Measurements from ENCODE around the gene CD300H.

The CD300H gene

DNA sequence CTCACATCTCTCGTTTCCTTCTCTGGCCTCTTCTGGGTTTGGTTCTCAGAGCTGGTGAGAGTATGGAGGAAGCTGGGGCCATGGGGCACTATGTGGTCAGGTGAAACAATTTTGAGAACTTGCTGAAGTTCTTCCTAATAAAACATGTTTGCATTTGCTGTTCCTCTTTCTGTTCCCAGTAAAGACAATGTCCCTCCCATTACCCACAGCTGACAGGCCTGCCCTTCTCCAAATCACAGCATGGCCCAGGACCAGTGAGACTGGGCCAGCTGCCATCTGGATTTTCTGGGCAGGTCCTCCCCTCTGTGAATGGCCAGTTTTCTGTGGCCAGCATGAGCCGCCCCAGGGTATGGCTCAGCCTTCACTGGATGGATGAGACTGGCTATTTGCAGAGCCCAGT is at the start of gene CD300H:
Gene CD300H, minus strand, starts transcription at position 113 of the 400 bp plus-strand sequence.
- no peak within 1 kb of the TSS for H3K4me3 ChIP-seq (ENCODE audit: low read depth, low read length)

GRCh38 chr17:74616696-74617095 is 49.4 kb upstream of the CD300H start:
- H3K4me3 ChIP-seq (ENCODE audit: low read depth, low read length) = no peak overlapping the region
- no peak for DNase-seq (ENCODE audit: low read depth)

More for the DNA sequence above, at the start of gene CD300H:
- no peak for DNase-seq (ENCODE audit: low read depth)

DNA sequence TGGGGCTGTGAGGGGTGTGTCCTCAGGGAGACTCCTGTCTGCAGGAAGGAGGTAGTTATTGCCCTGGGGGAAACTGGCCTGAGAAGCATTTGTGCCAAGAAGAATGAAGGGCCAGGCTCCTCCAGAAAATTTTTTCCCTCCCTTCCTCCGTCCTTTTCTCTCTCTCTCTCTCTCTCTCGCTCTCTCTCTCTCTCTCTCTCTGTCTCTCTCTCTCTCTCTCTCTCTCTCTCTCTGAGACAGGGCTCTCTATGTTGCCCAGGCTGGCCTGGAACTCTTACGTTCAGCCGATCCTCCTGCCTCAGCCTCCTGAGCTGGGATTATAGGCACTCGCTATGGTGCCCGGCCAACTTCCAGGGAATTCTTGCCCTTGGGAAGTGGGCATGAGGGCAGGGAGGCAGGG is 44.7 kb upstream of the CD300H start:
- no peak for DNase-seq (ENCODE audit: low read depth)
- no peak overlapping the region for H3K4me3 ChIP-seq (ENCODE audit: low read depth, low read length)

- no peak for DNase-seq (ENCODE audit: low read depth)
These were observed 42.8 kb upstream of the CD300H start for GRCh38 chr17:74610108-74610507.

GRCh38 chr17:74608511-74608910 is 41.2 kb upstream of the CD300H start:
- DNase-seq (ENCODE audit: low read depth) = no peak
- H3K4me3 ChIP-seq (ENCODE audit: low read depth, low read length) = no peak overlapping the region

More at GRCh38 chr17:74610108-74610507, 42.8 kb upstream of the CD300H start:
- no peak overlapping the region for H3K4me3 ChIP-seq (ENCODE audit: low read depth, low read length)

DNA sequence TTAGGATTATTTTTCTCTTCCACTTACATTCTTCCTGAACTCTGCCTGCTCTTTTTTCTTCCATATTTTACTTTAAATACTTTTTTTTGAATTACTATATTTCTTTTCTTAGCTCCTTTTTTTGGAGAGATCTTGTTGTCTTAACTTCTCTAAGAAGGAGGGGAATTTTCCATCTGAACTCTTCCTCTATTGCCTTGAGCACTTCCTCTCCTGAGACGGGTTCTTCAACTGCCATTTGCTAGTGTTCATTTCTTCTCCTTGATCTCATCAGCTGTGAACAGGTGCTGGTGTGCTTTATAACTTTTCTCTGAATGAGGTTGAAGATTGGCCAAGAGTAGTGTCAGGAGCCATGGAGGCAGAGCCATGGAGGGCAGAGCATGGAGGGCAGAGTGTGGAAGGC is 39.9 kb upstream of the CD300H start:
- H3K4me3 ChIP-seq (ENCODE audit: low read depth, low read length) = no peak overlapping the region
- DNase-seq (ENCODE audit: low read depth) = no peak

DNA sequence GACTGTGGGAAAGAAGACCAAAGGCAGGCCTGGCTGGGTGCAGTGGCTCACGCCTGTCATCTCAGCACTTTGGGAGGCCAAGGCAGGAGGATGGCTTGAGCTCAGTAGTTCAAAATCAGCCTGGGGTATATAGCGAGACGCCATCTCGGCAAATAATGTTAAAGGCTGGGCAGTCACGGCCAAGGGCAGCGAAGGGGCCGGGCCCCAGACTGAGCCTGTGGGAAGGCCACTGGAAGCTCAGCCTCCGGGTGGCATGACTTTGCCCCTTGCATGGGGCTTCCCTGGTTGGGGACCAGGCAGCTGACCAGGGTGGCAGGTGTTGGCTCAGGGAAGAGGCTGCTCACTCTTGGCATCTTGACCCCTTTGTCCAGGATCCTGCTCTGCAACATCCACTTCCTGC is 38.7 kb upstream of the CD300H start:
- H3K4me3 ChIP-seq (ENCODE audit: low read depth, low read length) = no peak overlapping the region
- DNase-seq (ENCODE audit: low read depth) = no peak

- no peak overlapping the region for H3K4me3 ChIP-seq (ENCODE audit: low read depth, low read length)
- DNase-seq (ENCODE audit: low read depth) = peak; percentile 8
These were observed 38.1 kb upstream of the CD300H start for GRCh38 chr17:74605361-74605760.

DNA sequence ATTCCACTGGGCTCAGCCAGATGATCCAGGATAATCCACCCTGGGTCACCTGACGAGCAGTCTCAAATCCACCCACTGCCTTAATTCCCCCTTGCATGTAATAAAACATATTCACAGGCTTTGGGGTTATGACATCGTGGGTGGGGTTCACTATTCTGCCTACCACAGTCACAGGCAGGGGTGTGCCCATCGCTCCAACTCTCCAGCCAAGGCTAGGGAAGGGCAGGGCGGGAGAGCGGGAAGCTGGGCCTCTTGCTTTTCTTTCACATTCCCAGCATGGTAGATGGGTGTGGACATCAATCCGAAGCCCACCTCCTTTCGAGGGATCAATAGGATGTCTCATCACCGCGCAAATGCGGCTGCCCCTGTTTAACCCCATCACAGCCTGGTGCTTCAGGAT is 37.5 kb upstream of the CD300H start:
- DNase-seq (ENCODE audit: low read depth) = no peak
- no peak overlapping the region for H3K4me3 ChIP-seq (ENCODE audit: low read depth, low read length)

GRCh38 chr17:74604200-74604599 is 36.9 kb upstream of the CD300H start:
- DNase-seq (ENCODE audit: low read depth) = no peak
- no peak overlapping the region for H3K4me3 ChIP-seq (ENCODE audit: low read depth, low read length)

DNA sequence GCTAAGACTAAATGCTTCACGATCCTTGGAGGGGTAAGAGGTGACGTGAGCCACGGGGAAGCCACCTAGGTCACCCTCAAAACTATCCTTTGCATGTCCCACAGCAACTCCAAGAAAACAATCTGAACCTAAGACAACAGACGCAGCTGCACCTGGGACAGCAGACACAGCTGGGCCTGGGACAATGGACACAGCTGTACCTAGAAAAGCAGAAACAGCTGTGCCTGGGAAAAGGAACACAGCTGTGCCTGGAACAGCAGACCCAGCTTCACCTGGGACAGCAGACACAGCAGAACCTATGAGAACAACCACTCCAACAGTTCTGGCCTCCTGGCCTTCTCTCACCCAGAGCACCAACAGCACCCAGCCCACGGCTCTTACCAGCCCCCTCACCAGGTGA is 36.4 kb upstream of the CD300H start:
- H3K4me3 ChIP-seq (ENCODE audit: low read depth, low read length) = no peak overlapping the region
- no peak for DNase-seq (ENCODE audit: low read depth)

GRCh38 chr17:74603037-74603635 is 35.8 kb upstream of the CD300H start:
- no peak overlapping the region for H3K4me3 ChIP-seq (ENCODE audit: low read depth, low read length)
- DNase-seq (ENCODE audit: low read depth) = no peak

DNA sequence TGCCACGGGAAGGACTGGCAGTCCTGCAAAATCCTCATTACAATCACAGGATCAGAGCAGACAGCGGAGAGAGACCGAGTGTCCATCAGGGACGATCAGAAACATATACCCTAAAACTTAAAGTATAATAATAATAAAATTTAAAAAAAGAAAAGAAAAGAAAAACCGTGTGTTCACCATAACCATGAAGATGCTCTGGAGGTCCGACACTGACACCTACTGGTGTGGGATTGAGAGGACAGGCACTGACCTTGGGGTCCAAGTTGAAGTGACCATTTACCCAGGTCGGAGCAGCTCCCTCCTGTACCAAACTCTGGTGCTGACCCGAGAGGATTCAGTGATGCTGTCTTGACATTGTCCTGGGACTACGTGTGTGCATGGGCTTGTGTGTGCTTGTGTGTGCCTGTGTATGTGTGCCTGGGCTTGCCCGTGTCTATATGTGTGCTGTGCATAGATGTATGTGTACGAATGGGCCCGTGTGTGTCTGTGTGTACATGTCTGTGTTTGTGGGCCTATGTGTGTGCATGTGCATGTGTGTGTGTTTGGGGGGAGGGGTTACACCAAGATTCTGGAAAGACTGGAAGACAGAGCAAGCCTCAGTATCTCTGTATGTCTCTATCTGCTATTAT is 34.7 kb upstream of the CD300H start:
- H3K4me3 ChIP-seq (ENCODE audit: low read depth, low read length) = no peak overlapping the region
- DNase-seq (ENCODE audit: low read depth) = no peak

- no peak for DNase-seq (ENCODE audit: low read depth)
- H3K4me3 ChIP-seq (ENCODE audit: low read depth, low read length) = no peak overlapping the region
These were observed 32.2 kb upstream of the CD300H start for GRCh38 chr17:74599448-74599939.

GRCh38 chr17:74599023-74599399 is 31.7 kb upstream of the CD300H start:
- no peak for DNase-seq (ENCODE audit: low read depth)
- H3K4me3 ChIP-seq (ENCODE audit: low read depth, low read length) = no peak overlapping the region

GRCh38 chr17:74598346-74599022 is 31.2 kb upstream of the CD300H start:
- H3K4me3 ChIP-seq (ENCODE audit: low read depth, low read length) = no peak overlapping the region
- DNase-seq (ENCODE audit: low read depth) = no peak

DNA sequence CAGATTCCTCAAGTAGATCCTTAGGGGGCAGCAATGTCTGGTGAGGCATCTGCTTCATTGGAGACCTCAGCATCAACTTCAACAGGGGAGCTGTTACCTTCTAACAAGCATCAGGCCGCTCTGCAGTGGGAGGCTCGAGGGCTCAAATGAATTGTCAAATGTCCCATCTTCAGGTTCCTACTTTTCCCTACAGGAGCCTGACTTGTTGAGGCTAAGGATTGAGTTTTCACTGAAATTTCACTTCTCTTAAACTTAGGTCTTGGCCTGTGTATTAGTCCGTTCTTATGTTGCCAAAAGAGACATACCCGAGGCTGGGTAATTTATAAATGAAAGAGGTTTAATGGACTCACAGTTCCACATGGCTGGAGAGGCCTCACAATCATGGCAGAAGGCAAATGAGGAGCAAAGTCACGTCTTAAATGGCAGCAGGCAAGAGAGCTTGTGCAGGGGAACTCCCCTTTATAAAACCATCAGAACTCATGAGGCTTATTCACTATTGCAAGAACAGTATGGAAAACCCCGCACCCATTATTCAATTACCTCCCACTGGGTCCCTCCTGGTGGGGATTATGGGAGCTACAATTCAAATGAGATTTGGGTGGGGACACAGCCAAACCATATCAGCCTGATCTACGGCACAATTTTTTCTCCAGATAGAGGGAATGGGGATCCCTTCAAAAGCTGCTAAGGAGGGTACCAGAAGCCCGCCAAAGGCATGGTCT is 29.9 kb upstream of the CD300H start:
- H3K4me3 ChIP-seq (ENCODE audit: low read depth, low read length) = no peak overlapping the region
- no peak for DNase-seq (ENCODE audit: low read depth)

- H3K4me3 ChIP-seq (ENCODE audit: low read depth, low read length) = no peak overlapping the region
- no peak for DNase-seq (ENCODE audit: low read depth)
These were observed 27.9 kb upstream of the CD300H start for GRCh38 chr17:74595037-74595750.

DNA sequence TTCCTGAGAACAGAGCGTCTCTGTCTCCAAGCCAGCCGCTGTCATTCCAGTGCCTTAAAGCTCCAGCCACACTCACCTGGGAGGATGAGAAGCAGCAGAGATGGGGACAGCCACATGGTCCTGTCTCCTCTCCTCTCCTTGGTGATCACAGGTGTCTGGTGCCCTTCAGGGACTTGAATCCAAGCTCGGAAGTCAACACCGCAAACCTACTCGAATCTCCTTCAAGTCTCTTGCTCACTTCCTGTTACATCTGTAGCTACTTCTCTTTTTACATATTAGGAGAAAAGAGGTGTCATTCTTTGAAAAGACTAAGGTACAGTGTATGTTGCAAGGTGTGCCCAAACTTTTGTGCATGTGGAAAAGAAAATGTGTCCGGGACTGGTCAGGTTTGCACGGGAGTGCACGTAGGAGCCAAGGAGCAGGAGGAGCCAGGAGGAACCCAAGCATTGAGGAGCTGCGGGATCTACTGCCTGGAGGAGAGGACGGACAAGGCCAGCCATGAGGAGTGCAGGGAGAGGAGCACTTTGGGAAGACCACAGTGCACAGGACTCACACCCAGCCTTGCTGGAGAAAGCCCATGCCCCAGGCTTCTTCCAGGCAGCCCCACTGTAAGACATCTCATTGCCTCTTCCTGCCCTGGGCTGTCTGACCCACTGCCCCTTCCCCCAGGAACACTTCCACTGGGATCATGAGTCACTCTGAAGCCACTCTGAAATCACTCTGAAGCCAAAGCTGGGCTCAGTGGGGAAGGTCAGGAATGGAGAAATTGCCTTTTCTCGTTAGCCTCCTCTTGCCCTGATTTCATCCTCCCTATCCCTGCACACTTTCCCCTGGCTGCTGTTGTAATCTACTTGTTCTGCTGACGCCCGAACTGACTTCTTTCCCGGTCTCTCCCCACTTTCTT is 25.0 kb upstream of the CD300H start, which contains the start of gene CD300LD:
Gene CD300LD, minus strand, starts transcription at position 197 of the 904 bp plus-strand sequence. Its CDS starts 81 bp downstream, at position 116.
- DNase-seq (ENCODE audit: low read depth) = no peak
- no peak within 1 kb of the TSS for H3K4me3 ChIP-seq (ENCODE audit: low read depth, low read length)
